Activated T-helper 1 cell treated with anti-CD3 and anti-CD28 coated beads, Interleukin-2, amount 50 U/mL, for 16 hours (primary cell): ENCODE results near the gene LARP1B.
"Not testable (repeated sequence)": the region's sequence is repeated elsewhere in the genome, so short reads cannot be mapped to it uniquely, and the experiment has no call there.

Source experiments
- DNase-seq, 2 donors: peaks; one replicate each; pipeline ENCODE4 v3.0.0-alpha.2; 2020; ENCODE audit warnings: low read depth in 1 of 2, low spot score in 1 of 2

LARP1B gene

GRCh38 chr4:128060699-128061565, at the start of gene LARP1B:
Gene LARP1B, plus strand, starts transcription at chr4:128061312. Its CDS starts 13,640 bp downstream, at chr4:128074952.
- DNase-seq = peak; percentile 86 to 88

- no peak for DNase-seq
These were observed 35.8 kb upstream of the LARP1B start for GRCh38 chr4:128025319-128025718.

- no peak for DNase-seq
These were observed 31.2 kb upstream of the LARP1B start for GRCh38 chr4:128029907-128030306.

- no peak for DNase-seq
These were observed 29.2 kb upstream of the LARP1B start for GRCh38 chr4:128031756-128032384.

- no peak for DNase-seq
These were observed 21.5 kb upstream of the LARP1B start for GRCh38 chr4:128039568-128039967.

- not testable (repeated sequence) for DNase-seq
These were observed 14.1 kb upstream of the LARP1B start for GRCh38 chr4:128047019-128047418.

GRCh38 chr4:128047514-128047913, 13.6 kb upstream of the LARP1B start:
- not testable (repeated sequence) for DNase-seq

- DNase-seq = not testable (repeated sequence)
These were observed 9.9 kb upstream of the LARP1B start for GRCh38 chr4:128051229-128051628.

GRCh38 chr4:128054907-128055306, 6.2 kb upstream of the LARP1B start:
- DNase-seq = not testable (repeated sequence)

GRCh38 chr4:128055441-128056206, 5.5 kb upstream of the LARP1B start:
- not testable (repeated sequence) for DNase-seq

- no peak for DNase-seq
These were observed 4.7 kb upstream of the LARP1B start for GRCh38 chr4:128056396-128056795.

GRCh38 chr4:128060121-128060698, 902 bp upstream of the LARP1B start:
- DNase-seq = no peak

- DNase-seq = peak; percentile 34 to 53
These were observed 739 bp downstream of the LARP1B start for GRCh38 chr4:128061566-128062536.

GRCh38 chr4:128066453-128066820, 5.3 kb downstream of the LARP1B start:
- not testable (repeated sequence) for DNase-seq

GRCh38 chr4:128068918-128069317, 7.8 kb downstream of the LARP1B start:
- no peak for DNase-seq

- DNase-seq = no peak
These were observed 15.4 kb downstream of the LARP1B start for GRCh38 chr4:128076464-128076863.

GRCh38 chr4:128095293-128095692, 34.2 kb downstream of the LARP1B start:
- DNase-seq = not testable (repeated sequence)

GRCh38 chr4:128107766-128108165, 46.7 kb downstream of the LARP1B start:
- no peak for DNase-seq

GRCh38 chr4:128123036-128123435, 61.9 kb downstream of the LARP1B start:
- no peak for DNase-seq

GRCh38 chr4:128130621-128131020, 69.5 kb downstream of the LARP1B start:
- no peak for DNase-seq
